Measurements from ENCODE around the gene C1S.

C1S gene

GRCh38 chr12:7096006-7096932, 35.8 kb downstream of the C1S start:
- DNase-seq (ENCODE audit: low spot score), result no peak
- TF ChIP-seq CTCF (IDR thresholded peaks at IDR 0.05; ENCODE audit: borderline replicate concordance, control extremely low read depth, extremely low read depth, insufficient read depth, missing control alignments), result no peak
- in situ Hi-C loops (cut with MboI; ENCODE audit: low sequenced_read_pairs, unreplicated experiment), result no loop called here

GRCh38 chr12:7096979-7097378, 36.5 kb downstream of the C1S start:
- no peak for DNase-seq (ENCODE audit: low spot score)
- in situ Hi-C loops (cut with MboI; ENCODE audit: low sequenced_read_pairs, unreplicated experiment), result no loop called here
- TF ChIP-seq CTCF (IDR thresholded peaks at IDR 0.05; ENCODE audit: borderline replicate concordance, control extremely low read depth, extremely low read depth, insufficient read depth, missing control alignments), result no peak

- TF ChIP-seq CTCF (IDR thresholded peaks at IDR 0.05; ENCODE audit: borderline replicate concordance, control extremely low read depth, extremely low read depth, insufficient read depth, missing control alignments), result no peak
- in situ Hi-C loops (cut with MboI; ENCODE audit: low sequenced_read_pairs, unreplicated experiment), result no loop called here
- no peak for DNase-seq (ENCODE audit: low spot score)
Observed at GRCh38 chr12:7099290-7099996, 38.9 kb downstream of the C1S start.

GRCh38 chr12:7100239-7100638, 39.7 kb downstream of the C1S start:
- no peak for DNase-seq (ENCODE audit: low spot score)
- in situ Hi-C loops (cut with MboI; ENCODE audit: low sequenced_read_pairs, unreplicated experiment), result loop anchor here (25.0 kb wide), 1 partner anchor 163 kb away; the partner anchor contains the start of genes ATN1, C12orf57 and RNU7-1
- no peak for TF ChIP-seq CTCF (IDR thresholded peaks at IDR 0.05; ENCODE audit: borderline replicate concordance, control extremely low read depth, extremely low read depth, insufficient read depth, missing control alignments)

GRCh38 chr12:7101047-7101693, 40.7 kb downstream of the C1S start:
- no peak for DNase-seq (ENCODE audit: low spot score)
- no peak for TF ChIP-seq CTCF (IDR thresholded peaks at IDR 0.05; ENCODE audit: borderline replicate concordance, control extremely low read depth, extremely low read depth, insufficient read depth, missing control alignments)
- in situ Hi-C loops (cut with MboI; ENCODE audit: low sequenced_read_pairs, unreplicated experiment), result loop anchor here (25.0 kb wide), 1 partner anchor 164 kb away; the partner anchor contains the start of genes ATN1, C12orf57 and RNU7-1

- no peak for DNase-seq (ENCODE audit: low spot score)
- in situ Hi-C loops (cut with MboI; ENCODE audit: low sequenced_read_pairs, unreplicated experiment), result loop anchor here (25.0 kb wide), 1 partner anchor 164 kb away; the partner anchor contains the start of genes ATN1, C12orf57 and RNU7-1
- no peak for TF ChIP-seq CTCF (IDR thresholded peaks at IDR 0.05; ENCODE audit: borderline replicate concordance, control extremely low read depth, extremely low read depth, insufficient read depth, missing control alignments)
Observed at GRCh38 chr12:7101694-7102131, 41.2 kb downstream of the C1S start.

All from GM13976 (cell line).